Common myeloid progenitor, CD34-positive (primary cell): ENCODE data around the gene ZNF687.

Experiments used
- CTCF ChIA-PET: fragments of 350-600 bp; sonication (Branson Sonifier 250); formaldehyde crosslinking; loops from one replicate; lab custom pipeline; 2021; ENCODE audit warnings: antibody characterized with exemption; lab: Charles Lee
- POLR2A ChIA-PET: fragments of 350-600 bp; sonication (Branson Sonifier 250); formaldehyde crosslinking; loops from one replicate; lab custom pipeline; 2021; ENCODE audit warnings: antibody characterized with exemption; lab: Charles Lee
- DNase-seq, 3 donors: peaks; one replicate each; pipeline versions ENCODE4 v3.0.0 to v3.0.0-alpha.2; 2013
- H3K27ac ChIP-seq, 2 experiments: 1 replicate in 1 of 2; 2 replicates in 1 of 2; pipeline ENCODE4 v1.7.0; 2013; ENCODE audit warnings: inconsistent platforms in 2 of 2, low read length in 2 of 2, mild to moderate bottlenecking in 2 of 2, low read depth in 1 of 2, moderate library complexity in 1 of 2; ENCODE audit not compliant: severe bottlenecking in 2 of 2, insufficient read depth in 1 of 2, poor library complexity in 1 of 2
- H3K27me3 ChIP-seq, 5 experiments: replicated peaks in 2 of 5; 1 replicate in 3 of 5; 2 replicates in 2 of 5; pipeline versions ENCODE4 v1.6.1 to v1.7.0; 2013; ENCODE audit warnings: low read length in 4 of 5, mild to moderate bottlenecking in 2 of 5, moderate library complexity in 2 of 5, inconsistent platforms in 1 of 5; ENCODE audit not compliant: insufficient read depth in 5 of 5, control insufficient read depth in 4 of 5
- H3K36me3 ChIP-seq, 4 experiments: 1 replicate in 2 of 4; 2 replicates in 2 of 4; pipeline versions ENCODE4 v1.6.1 to v1.7.0; 2013; ENCODE audit warnings: low read length in 3 of 4, control low read depth in 1 of 4, mild to moderate bottlenecking in 1 of 4; ENCODE audit not compliant: control insufficient read depth in 4 of 4, insufficient read depth in 4 of 4
- H3K4me1 ChIP-seq, 4 experiments: 1 replicate in 3 of 4; 2 replicates in 1 of 4; pipeline versions ENCODE4 v1.6.1 to v1.7.1; 2013; ENCODE audit warnings: low read length in 3 of 4, mild to moderate bottlenecking in 3 of 4, control low read depth in 1 of 4, inconsistent platforms in 1 of 4, moderate library complexity in 1 of 4; ENCODE audit not compliant: control insufficient read depth in 4 of 4, insufficient read depth in 4 of 4; ENCODE audit errors: control extremely low read depth in 1 of 4
- H3K4me3 ChIP-seq, 7 experiments: 1 replicate in 4 of 7; 2 replicates in 3 of 7; pipeline versions ENCODE4 v1.5.1 to v1.7.0; 2013; ENCODE audit warnings: mild to moderate bottlenecking in 7 of 7, low read length in 6 of 7, moderate library complexity in 6 of 7, inconsistent platforms in 2 of 7, low read depth in 2 of 7, control low read depth in 1 of 7; ENCODE audit not compliant: insufficient read depth in 4 of 7, control insufficient read depth in 1 of 7; ENCODE audit errors: extremely low read depth in 1 of 7
- H3K9me3 ChIP-seq, 5 experiments: 1 replicate in 4 of 5; 2 replicates in 1 of 5; pipeline versions ENCODE4 v1.6.1 to v1.7.1; 2013; ENCODE audit warnings: low read length in 4 of 5, mild to moderate bottlenecking in 2 of 5, inconsistent platforms in 1 of 5, low read depth in 1 of 5, moderate library complexity in 1 of 5; ENCODE audit not compliant: control insufficient read depth in 4 of 5, insufficient read depth in 2 of 5; ENCODE audit errors: control extremely low read depth in 1 of 5
- WGBS: methylation state at CpG from one replicate; pipeline ENCODE4 v1.1.5; 2013; ENCODE audit not compliant: insufficient coverage; 5-methylcytosine and 5-hydroxymethylcytosine counted together

Gene ZNF687

DNA sequence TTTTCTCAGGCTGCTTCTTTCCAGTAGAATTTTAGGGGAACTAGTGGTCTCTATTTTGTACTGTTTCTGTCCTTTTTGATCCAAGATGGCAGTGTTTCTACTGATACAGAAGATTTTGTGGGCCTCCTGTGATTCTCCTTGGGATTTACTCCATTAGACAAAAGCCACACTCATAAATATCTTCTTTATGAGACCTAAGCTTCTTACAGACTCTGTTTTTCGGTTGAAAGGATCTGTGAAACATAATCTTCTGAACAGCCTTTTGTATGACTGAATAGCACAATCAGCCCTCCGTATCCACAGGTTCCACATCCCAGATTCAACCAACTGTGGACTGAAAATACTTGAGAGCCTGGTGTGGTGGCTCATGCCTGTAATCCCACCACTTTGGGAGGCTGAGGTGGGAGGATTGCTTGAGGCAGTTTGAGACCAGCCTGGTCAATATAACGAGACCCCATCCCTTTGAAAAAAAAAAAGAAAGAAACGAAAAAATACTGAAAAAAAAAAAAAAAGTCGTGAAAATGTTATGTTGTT lies 38.3 kb upstream of the ZNF687 start:
- Histone ChIP-seq H3K4me3 (no peak overlapping the region), H3K27ac (peak overlapping the region in 1 of 2 experiments; percentile 10), H3K4me1 (no peaks in the 10 kb centered on the region), H3K36me3 (peaks cover 31 to 92% (median 72%) of the 10 kb centered on the region in 4 experiments), H3K27me3 (no peaks in the 10 kb centered on the region), H3K9me3 (no peaks in the 10 kb centered on the region)
- POLR2A ChIA-PET: no interaction called here
- DNase-seq: no peak
- 100% methylated on average over 2 of the region's 5 CpGs for WGBS
- CTCF ChIA-PET: interaction anchor here (0.7 kb wide), 1 partner anchor 13 kb away, joined by 3 read pairs; no protein-coding TSS in a partner anchor

- DNase-seq: no peak
- Histone ChIP-seq H3K36me3 (peaks cover 22 to 75% (median 59%) of the 10 kb centered on the region in 4 experiments), H3K27ac (no peak overlapping the region), H3K27me3 (no peaks in the 10 kb centered on the region), H3K4me1 (no peaks in the 10 kb centered on the region), H3K9me3 (no peaks in the 10 kb centered on the region), H3K4me3 (no peak overlapping the region)
- no CpG with 5 or more reads among the region's 2 CpGs for WGBS
- ChIA-PET CTCF (interaction anchor here (0.7 to 1.9 kb wide), 4 partner anchors 14 to 222 kb away, joined by 3 to 4 read pairs (median 4); no protein-coding TSS in a partner anchor), POLR2A (no interaction called here)
These were observed 35.3 kb upstream of the ZNF687 start for GRCh38 chr1:151246786-151247185.

- WGBS: 87% methylated on average over 6 of the region's 16 CpGs
- CTCF ChIA-PET: interaction anchor here (0.8 to 6.3 kb wide), 25 partner anchors 9 to 500 kb away, joined by 3 to 52 read pairs (median 4); partner anchors contain the start of genes PSMB4, TMOD4 and TNFAIP8L2
- Histone ChIP-seq H3K9me3 (no peaks in the 10 kb centered on the region), H3K36me3 (peaks cover 7 to 26% (median 21%) of the 10 kb centered on the region in 4 experiments), H3K4me3 (no peak overlapping the region), H3K27ac (no peak overlapping the region), H3K4me1 (peaks cover 5 to 12% (median 11%) of the 10 kb centered on the region in 4 experiments), H3K27me3 (no peaks in the 10 kb centered on the region)
- POLR2A ChIA-PET: interaction anchor here (1.3 kb wide), 1 partner anchor 30 kb away, joined by 3 read pairs; the partner anchor contains the start of gene ZNF687
- DNase-seq: peak; percentile 82 to 93 (median 92)
These were observed 30.2 kb upstream of the ZNF687 start for GRCh38 chr1:151251656-151252470.

- H3K9me3 ChIP-seq: no peaks in the 10 kb centered on the region
- peak; percentile 97 to 98 (median 98) for DNase-seq
- ChIA-PET CTCF (interaction anchor here (1.3 to 1.9 kb wide), 2 partner anchors 27 to 79 kb away, joined by 4 to 7 read pairs; partner anchors contain the start of genes TMOD4 and ZNF687), POLR2A (interaction anchor here (1.5 kb wide), 1 partner anchor 27 kb away, joined by 5 read pairs; no protein-coding TSS in a partner anchor)
- no peaks in the 10 kb centered on the region for H3K27me3 ChIP-seq
- peak within 1 kb of the TSS; percentile 80 to 90 for H3K27ac ChIP-seq
- peaks cover 0 to 9% (median 3%) of the 10 kb centered on the region in 4 experiments for H3K36me3 ChIP-seq
- H3K4me1 ChIP-seq: peaks cover 5 to 12% (median 11%) of the 10 kb centered on the region in 4 experiments
- H3K4me3 ChIP-seq: peak within 1 kb of the TSS; percentile 80 to 99 (median 98)
- WGBS: 5% methylated on average over 41 of the region's 56 CpGs
These were observed 27.6 kb upstream of the ZNF687 start, which contains the start of gene PSMD4 for GRCh38 chr1:151254217-151255213. Gene PSMD4 (plus strand): TSS chr1:151254734. CDS start chr1:151254783, 49 bp downstream.

DNA sequence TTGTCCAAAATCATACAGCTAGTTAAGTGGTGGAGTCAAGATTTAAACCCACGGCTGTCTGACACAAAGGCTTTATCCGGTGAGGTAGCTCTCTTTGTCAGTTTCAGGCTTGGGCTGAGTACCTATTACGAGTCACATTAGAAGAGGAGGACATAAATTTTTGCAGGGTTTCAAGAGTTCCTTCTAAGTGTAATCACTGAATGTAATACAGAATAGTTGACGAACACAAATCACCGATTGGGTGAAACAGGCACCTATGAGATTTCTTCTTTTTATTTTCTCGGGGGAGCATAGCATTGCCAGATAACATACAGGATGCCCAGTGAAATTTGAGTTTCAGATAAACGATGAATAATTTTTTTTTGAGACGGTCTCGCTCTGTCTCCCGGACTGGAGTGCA lies 26.7 kb upstream of the ZNF687 start:
- H3K4me3 ChIP-seq: peak overlapping the region in 6 of 7 experiments; percentile 92 to 99 (median 98)
- ChIA-PET POLR2A (interaction anchor here (0.6 to 1.5 kb wide), 2 partner anchors 26 to 53 kb away, joined by 4 to 5 read pairs; no protein-coding TSS in a partner anchor), CTCF (interaction anchor here (1.3 to 1.9 kb wide), 2 partner anchors 26 to 80 kb away, joined by 4 to 7 read pairs; partner anchors contain the start of genes TMOD4 and ZNF687)
- H3K9me3 ChIP-seq: no peaks in the 10 kb centered on the region
- peak overlapping the region; percentile 80 to 90 for H3K27ac ChIP-seq
- DNase-seq: peak in 2 of 3 donors; percentile 8 to 13
- H3K27me3 ChIP-seq: no peaks in the 10 kb centered on the region
- peaks cover 0 to 4% (median 0%) of the 10 kb centered on the region in 4 experiments for H3K36me3 ChIP-seq
- peaks cover 5 to 12% (median 11%) of the 10 kb centered on the region in 4 experiments for H3K4me1 ChIP-seq
- WGBS: 69% methylated on average over 10 of the region's 10 CpGs

DNA sequence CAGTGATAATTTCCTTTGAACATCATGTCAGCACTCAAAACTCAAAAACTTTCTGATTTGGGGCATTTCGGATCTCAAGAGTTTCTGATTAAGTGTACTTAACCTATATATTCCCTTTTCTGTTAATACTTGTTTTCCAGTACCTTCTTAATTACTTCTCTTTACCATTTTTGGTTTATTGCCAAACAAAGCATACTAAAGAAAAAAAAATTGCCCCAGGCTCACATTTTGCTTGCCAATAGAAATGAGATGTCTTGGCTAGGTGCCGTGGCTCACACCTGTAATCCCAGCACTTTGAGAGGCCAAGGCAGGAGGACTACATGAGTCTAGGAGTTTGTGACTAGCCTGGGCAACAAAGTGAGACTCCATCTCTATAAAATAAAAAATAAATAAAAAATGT lies 22.7 kb upstream of the ZNF687 start:
- DNase-seq: no peak
- WGBS: no CpG with 5 or more reads among the region's 2 CpGs
- ChIA-PET POLR2A (no interaction called here), CTCF (interaction anchor here (0.8 kb wide), 1 partner anchor 15 kb away, joined by 3 read pairs; no protein-coding TSS in a partner anchor)
- peaks cover 4 to 20% (median 17%) of the 10 kb centered on the region in 4 experiments for H3K36me3 ChIP-seq
- H3K4me1 ChIP-seq: peaks cover 5 to 11% (median 10%) of the 10 kb centered on the region in 4 experiments
- H3K27me3 ChIP-seq: no peaks in the 10 kb centered on the region
- no peaks in the 10 kb centered on the region for H3K9me3 ChIP-seq
- H3K27ac ChIP-seq: no peak overlapping the region
- H3K4me3 ChIP-seq: no peak overlapping the region
